Loucy (cell line): ENCODE measurements around the gene MC1R.

Source experiments
- H2AFZ ChIP-seq: fragments of 200-600 bp; sonication (generic); 2 replicates; pipeline ENCODE4 v1.6.0; 2016; ENCODE audit warnings: antibody characterized with exemption, mild to moderate bottlenecking, low read length, moderate library complexity
- H3F3A ChIP-seq: fragments of 200-600 bp; 2 replicates; pipeline ENCODE4 v1.6.0; 2016; ENCODE audit warnings: antibody characterized with exemption, low read depth, mild to moderate bottlenecking
- H3K27me3 ChIP-seq: fragments of 200-600 bp; sonication (generic); 2 replicates; pipeline ENCODE4 v1.6.1; 2014; ENCODE audit warnings: low read length, mild to moderate bottlenecking; ENCODE audit not compliant: insufficient read depth, poor library complexity, severe bottlenecking
- H3K36me3 ChIP-seq: fragments of 200-600 bp; sonication (generic); 2 replicates; pipeline ENCODE4 v1.6.1; 2016; ENCODE audit warnings: low read length; ENCODE audit not compliant: insufficient read depth
- H3K4me1 ChIP-seq: fragments of 200-600 bp; sonication (generic); 2 replicates; pipeline ENCODE4 v1.5.1; 2014; ENCODE audit warnings: low read length, mild to moderate bottlenecking; ENCODE audit not compliant: insufficient read depth, poor library complexity, severe bottlenecking
- H3K4me2 ChIP-seq: fragments of 200-600 bp; sonication (generic); 2 replicates; pipeline ENCODE4 v1.6.0; 2014; ENCODE audit warnings: antibody characterized with exemption, low read length, low read depth, mild to moderate bottlenecking; ENCODE audit not compliant: poor library complexity, severe bottlenecking
- H3K4me3 ChIP-seq: fragments of 200-600 bp; sonication (generic); 2 replicates; pipeline ENCODE4 v1.5.1; 2014; ENCODE audit warnings: low read length, mild to moderate bottlenecking, mixed read lengths; ENCODE audit not compliant: poor library complexity, severe bottlenecking
- H3K79me2 ChIP-seq: fragments of 200-600 bp; sonication (generic); 2 replicates; pipeline ENCODE4 v1.6.1; 2014; ENCODE audit warnings: low read length; ENCODE audit not compliant: insufficient read depth
- H3K9ac ChIP-seq: fragments of 200-600 bp; sonication (generic); 2 replicates; pipeline ENCODE4 v1.6.0; 2014; ENCODE audit warnings: mild to moderate bottlenecking, low read depth, low read length, moderate library complexity; ENCODE audit not compliant: poor library complexity, severe bottlenecking
- H3K9me2 ChIP-seq: fragments of 200-600 bp; sonication (generic); replicated peaks from 2 replicates; pipeline ENCODE4 v1.6.1; 2016; ENCODE audit warnings: low read depth, low read length, mixed read lengths
- H3K9me3 ChIP-seq: fragments of 200-600 bp; sonication (generic); 2 replicates; pipeline ENCODE4 v1.6.1; 2014; ENCODE audit warnings: mild to moderate bottlenecking, antibody characterized with exemption, low read length, low read depth; ENCODE audit not compliant: insufficient read depth
- H4K20me1 ChIP-seq: fragments of 200-600 bp; sonication (generic); 2 replicates; pipeline ENCODE4 v1.6.0; 2014; ENCODE audit warnings: antibody characterized with exemption, low read length, mild to moderate bottlenecking; ENCODE audit not compliant: insufficient read depth, poor library complexity, severe bottlenecking
- EZH2phosphoT487 ChIP-seq: fragments of 200-600 bp; IDR thresholded peaks from 2 replicates; pipeline ENCODE4 v1.6.1; 2018; ENCODE audit warnings: antibody characterized with exemption, mild to moderate bottlenecking, moderate library complexity, borderline replicate concordance
- TF ChIP-seq, protein P1 (sequence below): fragments of 200-600 bp; sonication (generic); conservative IDR thresholded peaks from 2 replicates; pipeline ENCODE4 v1.5.1; 2014; ENCODE audit warnings: mild to moderate bottlenecking, antibody characterized with exemption, low read length

Gene MC1R

DNA sequence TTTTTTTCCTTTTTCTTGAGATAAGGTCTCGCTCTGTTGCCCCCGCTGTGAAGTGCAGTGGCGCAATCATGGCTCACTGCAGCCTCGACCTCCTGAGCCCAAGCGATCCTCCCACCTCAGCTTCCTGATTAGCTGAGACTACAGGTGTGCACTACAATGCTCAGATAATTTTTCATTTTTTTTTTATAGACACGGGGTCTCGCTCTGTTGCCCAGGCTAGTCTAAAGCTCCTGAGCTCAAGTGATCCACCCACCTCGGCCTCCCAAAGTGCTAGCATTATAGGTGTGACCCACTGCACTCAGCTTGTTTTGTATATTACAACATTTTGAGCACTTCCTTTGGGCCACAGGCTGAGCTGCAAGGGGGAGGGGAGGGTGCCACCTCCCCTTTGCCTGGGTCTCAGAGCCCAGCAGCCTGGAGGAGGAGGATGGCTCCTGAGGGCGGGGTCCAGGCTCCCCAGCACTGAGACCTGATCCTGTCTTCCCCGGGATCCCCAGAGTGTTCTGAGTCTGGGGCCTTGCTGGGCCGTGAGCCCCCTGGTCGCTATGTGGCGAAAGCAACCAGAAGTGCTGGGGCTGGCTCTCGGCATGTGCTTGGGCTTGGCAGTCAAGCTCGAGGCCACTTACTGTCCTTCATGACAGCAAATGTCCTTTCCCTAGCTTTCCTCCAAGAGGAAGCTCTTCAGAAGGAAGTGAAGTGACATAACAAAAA, 38.0 kb downstream of the MC1R start:
- no peaks in the 10 kb centered on the region for H3K9me3 ChIP-seq
- no peaks in the 10 kb centered on the region for H3K27me3 ChIP-seq
- TF ChIP-seq EZH2phosphoT487, result no peak
- TF ChIP-seq, protein P1, sequence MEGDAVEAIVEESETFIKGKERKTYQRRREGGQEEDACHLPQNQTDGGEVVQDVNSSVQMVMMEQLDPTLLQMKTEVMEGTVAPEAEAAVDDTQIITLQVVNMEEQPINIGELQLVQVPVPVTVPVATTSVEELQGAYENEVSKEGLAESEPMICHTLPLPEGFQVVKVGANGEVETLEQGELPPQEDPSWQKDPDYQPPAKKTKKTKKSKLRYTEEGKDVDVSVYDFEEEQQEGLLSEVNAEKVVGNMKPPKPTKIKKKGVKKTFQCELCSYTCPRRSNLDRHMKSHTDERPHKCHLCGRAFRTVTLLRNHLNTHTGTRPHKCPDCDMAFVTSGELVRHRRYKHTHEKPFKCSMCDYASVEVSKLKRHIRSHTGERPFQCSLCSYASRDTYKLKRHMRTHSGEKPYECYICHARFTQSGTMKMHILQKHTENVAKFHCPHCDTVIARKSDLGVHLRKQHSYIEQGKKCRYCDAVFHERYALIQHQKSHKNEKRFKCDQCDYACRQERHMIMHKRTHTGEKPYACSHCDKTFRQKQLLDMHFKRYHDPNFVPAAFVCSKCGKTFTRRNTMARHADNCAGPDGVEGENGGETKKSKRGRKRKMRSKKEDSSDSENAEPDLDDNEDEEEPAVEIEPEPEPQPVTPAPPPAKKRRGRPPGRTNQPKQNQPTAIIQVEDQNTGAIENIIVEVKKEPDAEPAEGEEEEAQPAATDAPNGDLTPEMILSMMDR, result no peak
- no peak overlapping the region for H3K4me3 ChIP-seq
- no peaks in the 10 kb centered on the region for H3K79me2 ChIP-seq
- H3K36me3 ChIP-seq, result no peaks in the 10 kb centered on the region
- H4K20me1 ChIP-seq, result no peaks in the 10 kb centered on the region
- no peak overlapping the region for H3K4me2 ChIP-seq
- H3K9ac ChIP-seq, result no peak overlapping the region
- no peaks in the 10 kb centered on the region for H3K4me1 ChIP-seq
- no peak overlapping the region for H2AFZ ChIP-seq
- H3K9me2 ChIP-seq, result no peaks in the 10 kb centered on the region
- H3F3A ChIP-seq, result no peaks in the 10 kb centered on the region

GRCh38 chr16:89957216-89957785, 38.6 kb downstream of the MC1R start:
- no peak overlapping the region for H3K4me2 ChIP-seq
- H3K9ac ChIP-seq, result no peak overlapping the region
- H3K27me3 ChIP-seq, result no peaks in the 10 kb centered on the region
- no peaks in the 10 kb centered on the region for H3K4me1 ChIP-seq
- no peaks in the 10 kb centered on the region for H3K9me3 ChIP-seq
- no peak overlapping the region for H3K4me3 ChIP-seq
- no peaks in the 10 kb centered on the region for H3K9me2 ChIP-seq
- H2AFZ ChIP-seq, result no peak overlapping the region
- H3K36me3 ChIP-seq, result no peaks in the 10 kb centered on the region
- no peak for TF ChIP-seq EZH2phosphoT487
- TF ChIP-seq, protein P1, result no peak
- no peaks in the 10 kb centered on the region for H4K20me1 ChIP-seq
- H3K79me2 ChIP-seq, result no peaks in the 10 kb centered on the region
- H3F3A ChIP-seq, result no peaks in the 10 kb centered on the region

DNA sequence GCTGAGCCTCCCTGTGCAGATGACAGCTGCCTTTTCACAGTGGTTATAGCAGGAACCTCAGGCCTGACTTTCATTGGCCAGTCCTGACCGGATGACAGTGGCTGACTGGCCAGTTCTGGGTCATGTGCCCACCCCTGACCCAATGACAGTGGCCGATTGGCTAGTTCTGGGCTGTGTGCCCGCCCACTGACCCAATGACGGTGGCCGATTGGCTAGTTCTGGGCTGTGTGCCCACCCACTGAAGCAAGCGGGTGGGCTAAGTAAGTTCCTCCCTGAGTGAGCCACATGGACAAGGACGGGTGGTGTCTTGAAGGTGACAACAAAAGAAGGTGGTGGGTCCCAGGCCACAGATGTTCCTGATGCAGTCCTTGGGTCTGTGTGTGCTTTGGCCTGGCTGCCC, 39.4 kb downstream of the MC1R start:
- no peak overlapping the region for H3K9ac ChIP-seq
- H4K20me1 ChIP-seq, result no peaks in the 10 kb centered on the region
- no peaks in the 10 kb centered on the region for H3F3A ChIP-seq
- no peaks in the 10 kb centered on the region for H3K27me3 ChIP-seq
- no peaks in the 10 kb centered on the region for H3K9me2 ChIP-seq
- no peak overlapping the region for H2AFZ ChIP-seq
- H3K9me3 ChIP-seq, result no peaks in the 10 kb centered on the region
- no peaks in the 10 kb centered on the region for H3K36me3 ChIP-seq
- no peaks in the 10 kb centered on the region for H3K4me1 ChIP-seq
- H3K4me2 ChIP-seq, result no peak overlapping the region
- H3K4me3 ChIP-seq, result no peak overlapping the region
- TF ChIP-seq, protein P1, result no peak
- no peak for TF ChIP-seq EZH2phosphoT487
- no peaks in the 10 kb centered on the region for H3K79me2 ChIP-seq
